ACC112 (cell line): ENCODE data around the gene CREB5.
"Not testable (repeated sequence)": the region's sequence is repeated elsewhere in the genome, so short reads cannot be mapped to it uniquely, and the experiment has no call there.

ENCODE experiments used
- H2AFZ ChIP-seq: fragments of 200-600 bp; sonication (generic); one replicate; pipeline ENCODE4 v1.6.0; 2017; ENCODE audit warnings: antibody characterized with exemption, low read length; ENCODE audit not compliant: unreplicated experiment
- H3K27ac ChIP-seq: fragments of 200-600 bp; sonication (generic); 2 replicates; pipeline ENCODE4 v1.5.1; 2014; ENCODE audit warnings: low read depth, mild to moderate bottlenecking, antibody characterized with exemption, low read length, moderate library complexity
- H3K27me3 ChIP-seq: fragments of 200-600 bp; sonication (generic); 2 replicates; pipeline ENCODE4 v1.6.1; 2014; ENCODE audit warnings: mild to moderate bottlenecking, antibody characterized with exemption, low read length, moderate library complexity, mixed read lengths; ENCODE audit not compliant: insufficient read depth
- H3K36me3 ChIP-seq: fragments of 200-600 bp; sonication (generic); 2 replicates; pipeline ENCODE4 v1.6.1; 2016; ENCODE audit warnings: mild to moderate bottlenecking, antibody characterized with exemption, low read length, moderate library complexity, mixed read lengths; ENCODE audit not compliant: insufficient read depth
- H3K4me1 ChIP-seq: fragments of 200-600 bp; sonication (generic); one replicate; pipeline ENCODE4 v1.6.1; 2016; ENCODE audit warnings: low read length, mixed read lengths; ENCODE audit not compliant: insufficient read depth, unreplicated experiment, control insufficient read depth
- H3K4me3 ChIP-seq: fragments of 200-600 bp; sonication (generic); 2 replicates; pipeline ENCODE4 v1.5.1; 2014; ENCODE audit warnings: mild to moderate bottlenecking, low read depth, low read length
- H3K79me2 ChIP-seq: fragments of 200-600 bp; sonication (generic); one replicate; pipeline ENCODE4 v1.6.0; 2016; ENCODE audit warnings: low read length; ENCODE audit not compliant: control insufficient read depth, unreplicated experiment, insufficient read depth

The CREB5 gene

GRCh38 chr7:28382144-28382543 is 30.2 kb upstream of the CREB5 start:
- no peaks in the 10 kb centered on the region for H3K27me3 ChIP-seq
- no peaks in the 10 kb centered on the region for H3K36me3 ChIP-seq
- H3K4me1 ChIP-seq: no peaks in the 10 kb centered on the region
- H2AFZ ChIP-seq: no peak overlapping the region
- H3K4me3 ChIP-seq: no peak overlapping the region
- H3K27ac ChIP-seq: no peak overlapping the region
- no peaks in the 10 kb centered on the region for H3K79me2 ChIP-seq

GRCh38 chr7:28383975-28384374 is 28.3 kb upstream of the CREB5 start:
- Histone ChIP-seq H3K27me3 (no peaks in the 10 kb centered on the region), H3K79me2 (no peaks in the 10 kb centered on the region), H2AFZ (no peak overlapping the region), H3K4me3 (no peak overlapping the region), H3K27ac (no peak overlapping the region), H3K36me3 (no peaks in the 10 kb centered on the region), H3K4me1 (no peaks in the 10 kb centered on the region)

GRCh38 chr7:28389504-28390395 is 22.6 kb upstream of the CREB5 start:
- H3K36me3 ChIP-seq: no peaks in the 10 kb centered on the region
- H3K27me3 ChIP-seq: no peaks in the 10 kb centered on the region
- peak overlapping the region; percentile 69 for H3K4me3 ChIP-seq
- no peaks in the 10 kb centered on the region for H3K79me2 ChIP-seq
- H2AFZ ChIP-seq: peak overlapping the region; percentile 36
- no peaks in the 10 kb centered on the region for H3K4me1 ChIP-seq
- H3K27ac ChIP-seq: no peak overlapping the region

- Histone ChIP-seq H3K36me3 (no peaks in the 10 kb centered on the region), H3K27ac (no peak overlapping the region), H3K27me3 (no peaks in the 10 kb centered on the region), H3K4me3 (peak overlapping the region; percentile 69), H2AFZ (peak overlapping the region; percentile 36), H3K4me1 (no peaks in the 10 kb centered on the region), H3K79me2 (no peaks in the 10 kb centered on the region)
Measured at GRCh38 chr7:28390426-28390825, 21.9 kb upstream of the CREB5 start.

GRCh38 chr7:28392289-28392688 is 20.0 kb upstream of the CREB5 start:
- H3K79me2 ChIP-seq: no peaks in the 10 kb centered on the region
- no peak overlapping the region for H3K4me3 ChIP-seq
- H3K27ac ChIP-seq: no peak overlapping the region
- H2AFZ ChIP-seq: no peak overlapping the region
- H3K36me3 ChIP-seq: no peaks in the 10 kb centered on the region
- no peaks in the 10 kb centered on the region for H3K4me1 ChIP-seq
- H3K27me3 ChIP-seq: no peaks in the 10 kb centered on the region

- no peak overlapping the region for H3K4me3 ChIP-seq
- no peak overlapping the region for H3K27ac ChIP-seq
- H3K4me1 ChIP-seq: peaks cover 4% of the 10 kb centered on the region
- no peaks in the 10 kb centered on the region for H3K79me2 ChIP-seq
- H3K36me3 ChIP-seq: no peaks in the 10 kb centered on the region
- no peaks in the 10 kb centered on the region for H3K27me3 ChIP-seq
- H2AFZ ChIP-seq: no peak overlapping the region
Measured at GRCh38 chr7:28395404-28395803, 16.9 kb upstream of the CREB5 start.

- peaks cover 4% of the 10 kb centered on the region for H3K4me1 ChIP-seq
- no peaks in the 10 kb centered on the region for H3K79me2 ChIP-seq
- no peak overlapping the region for H3K27ac ChIP-seq
- no peaks in the 10 kb centered on the region for H3K36me3 ChIP-seq
- no peak overlapping the region for H2AFZ ChIP-seq
- no peaks in the 10 kb centered on the region for H3K27me3 ChIP-seq
- H3K4me3 ChIP-seq: no peak overlapping the region
Measured at GRCh38 chr7:28395831-28396230, 16.5 kb upstream of the CREB5 start.

GRCh38 chr7:28397141-28397540 is 15.2 kb upstream of the CREB5 start:
- Histone ChIP-seq H3K79me2 (no peaks in the 10 kb centered on the region), H3K4me1 (peaks cover 4% of the 10 kb centered on the region), H3K4me3 (no peak overlapping the region), H3K27ac (no peak overlapping the region), H3K27me3 (no peaks in the 10 kb centered on the region), H3K36me3 (no peaks in the 10 kb centered on the region), H2AFZ (no peak overlapping the region)

GRCh38 chr7:28400838-28401360 is 11.4 kb upstream of the CREB5 start:
- Histone ChIP-seq H2AFZ (no peak overlapping the region), H3K36me3 (no peaks in the 10 kb centered on the region), H3K27me3 (no peaks in the 10 kb centered on the region), H3K4me1 (peaks cover 10% of the 10 kb centered on the region), H3K79me2 (no peaks in the 10 kb centered on the region), H3K4me3 (no peak overlapping the region), H3K27ac (no peak overlapping the region)

- not testable (repeated sequence) for H3K79me2 ChIP-seq, H2AFZ ChIP-seq, H3K27me3 ChIP-seq, H3K4me3 ChIP-seq, H3K36me3 ChIP-seq, H3K27ac ChIP-seq
- H3K4me1 ChIP-seq: peaks cover 17% of the 10 kb centered on the region
Measured at GRCh38 chr7:28401567-28401966, 10.8 kb upstream of the CREB5 start.

GRCh38 chr7:28405662-28406061 is 6.7 kb upstream of the CREB5 start:
- no peak overlapping the region for H2AFZ ChIP-seq
- H3K79me2 ChIP-seq: no peaks in the 10 kb centered on the region
- H3K27ac ChIP-seq: peak overlapping the region; percentile 85
- no peak overlapping the region for H3K4me3 ChIP-seq
- H3K36me3 ChIP-seq: no peaks in the 10 kb centered on the region
- H3K27me3 ChIP-seq: no peaks in the 10 kb centered on the region
- peaks cover 37% of the 10 kb centered on the region for H3K4me1 ChIP-seq
